GM23248 (cell line): Measurements from ENCODE around the gene ASTE1.

Source experiments
- EZH2 ChIP-seq: fragments of 200-600 bp; sonication (generic); IDR thresholded peaks from 2 replicates; pipeline ENCODE4 v1.6.1; 2018; ENCODE audit warnings: antibody characterized with exemption, mild to moderate bottlenecking; ENCODE audit not compliant: insufficient read depth, poor library complexity, severe bottlenecking
- EZH2phosphoT487 ChIP-seq: fragments of 200-600 bp; sonication (generic); IDR thresholded peaks from 2 replicates; pipeline ENCODE4 v1.6.1; 2018; ENCODE audit warnings: antibody characterized with exemption, moderate library complexity, mild to moderate bottlenecking, low read depth; ENCODE audit not compliant: insufficient read depth

- TF ChIP-seq EZH2 (no peak), EZH2phosphoT487 (no peak)
Measured at GRCh38 chr3:130990282-130990681, 36.3 kb downstream of the ASTE1 start.
